Endometrial microvascular endothelial cells (primary cell): ENCODE data around the gene PRR7. TPM values are rescaled to one million over a fixed set of nuclear protein-coding genes. Genes with fewer than 3 reads are reported as not detected.

ENCODE experiments used
- in situ Hi-C: cut with HindIII; loops from 2 replicates; pipeline ENCODE4 v1.10.0; 2017; ENCODE audit warnings: low sequenced_read_pairs, low pct_unique_long_range_greater_than_20kb; ENCODE audit errors: inconsistent ontology term
- total RNA-seq: library from RNA; depleted of rRNA; stranded (reverse); fragments of >200 nt; gene quantifications from one replicate; pipeline ENCODE4 v1.2.3, GENCODE V29; 2015; ENCODE audit errors: inconsistent ontology term

Gene PRR7
- total RNA-seq, 1 donor from 2014 or later, result 11.2 TPM

GRCh38 chr5:177433658-177434217 is 12.9 kb upstream of the PRR7 start:
- in situ Hi-C loops, result no loop called here

GRCh38 chr5:177434437-177434836 is 12.2 kb upstream of the PRR7 start:
- in situ Hi-C loops, result no loop called here

- in situ Hi-C loops, result no loop called here
These were observed 11.5 kb upstream of the PRR7 start for GRCh38 chr5:177434942-177435738.

- in situ Hi-C loops, result no loop called here
These were observed 10.6 kb upstream of the PRR7 start for GRCh38 chr5:177435847-177436536.

GRCh38 chr5:177437623-177438022 is 9.0 kb upstream of the PRR7 start:
- in situ Hi-C loops, result no loop called here

- in situ Hi-C loops, result no loop called here
These were observed 8.1 kb upstream of the PRR7 start for GRCh38 chr5:177438468-177438867.

GRCh38 chr5:177439518-177440053 is 7.0 kb upstream of the PRR7 start:
- in situ Hi-C loops, result loop anchor here (10.0 kb wide), 1 partner anchor 115 kb away; no protein-coding TSS in a partner anchor

GRCh38 chr5:177440211-177440989 is 6.2 kb upstream of the PRR7 start:
- in situ Hi-C loops, result loop anchor here (10.0 kb wide), 1 partner anchor 116 kb away; no protein-coding TSS in a partner anchor

GRCh38 chr5:177440990-177441780 is 5.4 kb upstream of the PRR7 start:
- in situ Hi-C loops, result loop anchor here (10.0 kb wide), 1 partner anchor 116 kb away; no protein-coding TSS in a partner anchor

- in situ Hi-C loops, result loop anchor here (10.0 kb wide), 1 partner anchor 117 kb away; no protein-coding TSS in a partner anchor
These were observed 4.4 kb upstream of the PRR7 start for GRCh38 chr5:177442066-177442826.

- in situ Hi-C loops, result loop anchor here (10.0 kb wide), 1 partner anchor 119 kb away; no protein-coding TSS in a partner anchor
These were observed 3.2 kb upstream of the PRR7 start for GRCh38 chr5:177443144-177443983.

GRCh38 chr5:177444106-177445051 is 2.2 kb upstream of the PRR7 start:
- in situ Hi-C loops, result loop anchor here (10.0 kb wide), 1 partner anchor 120 kb away; no protein-coding TSS in a partner anchor

GRCh38 chr5:177445052-177445916 is 1.3 kb upstream of the PRR7 start:
- in situ Hi-C loops, result loop anchor here (10.0 kb wide), 1 partner anchor 120 kb away; no protein-coding TSS in a partner anchor

- in situ Hi-C loops, result loop anchor here (10.0 kb wide), 1 partner anchor 121 kb away; no protein-coding TSS in a partner anchor
These were observed 756 bp upstream of the PRR7 start for GRCh38 chr5:177445917-177446199.
